Superior temporal gyrus (tissue), 1 donor: Measurements from ENCODE around the gene EIF2S2.
"Not testable (repeated sequence)": the region's sequence is repeated elsewhere in the genome, so short reads cannot be mapped to it uniquely, and the experiment has no call there.

Experiments used
- DNase-seq: peaks from one replicate; pipeline ENCODE4 v3.0.0-alpha.2; 2016; ENCODE audit errors: extremely low spot score

The EIF2S2 gene, protein sequence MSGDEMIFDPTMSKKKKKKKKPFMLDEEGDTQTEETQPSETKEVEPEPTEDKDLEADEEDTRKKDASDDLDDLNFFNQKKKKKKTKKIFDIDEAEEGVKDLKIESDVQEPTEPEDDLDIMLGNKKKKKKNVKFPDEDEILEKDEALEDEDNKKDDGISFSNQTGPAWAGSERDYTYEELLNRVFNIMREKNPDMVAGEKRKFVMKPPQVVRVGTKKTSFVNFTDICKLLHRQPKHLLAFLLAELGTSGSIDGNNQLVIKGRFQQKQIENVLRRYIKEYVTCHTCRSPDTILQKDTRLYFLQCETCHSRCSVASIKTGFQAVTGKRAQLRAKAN

DNA sequence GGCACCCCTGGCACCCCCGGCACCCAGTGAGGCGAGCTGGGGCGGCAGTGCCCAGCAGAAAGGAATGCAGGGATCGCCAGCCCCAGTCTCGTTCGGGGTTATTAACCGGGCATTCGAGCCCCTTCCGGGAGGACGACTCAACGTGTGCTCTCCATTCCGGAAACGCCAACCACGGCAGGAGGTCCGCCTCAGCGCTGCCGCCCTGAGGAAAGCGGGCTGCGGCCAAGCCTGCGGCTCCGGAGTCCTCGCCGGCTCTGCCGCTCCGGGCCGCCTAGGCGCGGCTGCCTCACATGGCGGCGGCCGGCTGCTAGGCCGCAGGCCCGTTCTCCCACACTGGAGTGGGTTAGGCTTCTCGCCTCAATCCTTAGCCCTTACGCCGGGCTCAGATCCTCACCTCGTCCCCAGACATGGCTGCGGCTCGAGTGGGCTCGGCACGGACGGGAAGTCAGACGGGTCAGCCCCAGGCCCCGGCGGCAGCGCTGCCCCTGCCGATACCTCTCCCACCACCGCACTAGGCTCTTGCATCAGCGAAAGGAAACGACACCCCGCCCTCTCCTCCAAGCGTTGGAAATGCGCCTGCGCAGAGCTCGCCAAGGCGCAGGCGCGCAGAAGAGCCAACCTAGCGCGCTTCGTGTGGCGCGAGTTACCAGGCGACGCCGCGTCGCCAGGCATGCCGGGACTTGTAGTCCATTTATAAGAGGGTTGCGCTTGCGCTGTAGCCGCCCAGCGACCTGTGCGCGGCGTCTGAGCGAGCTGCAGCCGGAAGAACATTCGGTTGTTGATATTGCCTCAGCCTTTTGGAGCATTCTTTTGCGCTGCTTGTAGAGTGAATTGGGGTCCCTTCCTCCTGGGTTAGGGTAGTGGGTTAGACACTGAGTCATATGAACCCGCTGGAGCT, at the start of gene EIF2S2:
Gene EIF2S2 (minus strand): TSS at position 542 of the 898 bp plus-strand sequence. CDS start 133 bp downstream, at position 409.
- DNase-seq: peak; percentile 98

DNA sequence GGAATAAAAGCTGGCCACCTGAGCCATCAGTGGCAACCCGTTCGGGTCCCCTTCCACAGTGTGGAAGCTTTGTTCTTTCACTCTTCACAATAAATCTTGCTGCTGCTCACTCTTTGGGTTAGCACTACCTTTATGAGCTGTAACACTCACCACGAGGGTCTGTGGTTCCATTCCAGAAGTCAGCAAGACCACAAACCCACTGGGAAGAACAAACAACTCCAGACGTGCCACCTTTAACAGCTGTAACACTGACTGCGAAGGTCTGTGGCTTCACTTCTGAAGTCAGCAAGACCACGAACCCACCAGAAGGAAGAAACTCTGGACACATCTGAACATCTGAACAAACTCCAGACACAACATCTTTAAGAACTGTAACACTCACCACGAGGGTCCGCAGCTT, 45.7 kb upstream of the EIF2S2 start:
- not testable (repeated sequence) for DNase-seq

DNA sequence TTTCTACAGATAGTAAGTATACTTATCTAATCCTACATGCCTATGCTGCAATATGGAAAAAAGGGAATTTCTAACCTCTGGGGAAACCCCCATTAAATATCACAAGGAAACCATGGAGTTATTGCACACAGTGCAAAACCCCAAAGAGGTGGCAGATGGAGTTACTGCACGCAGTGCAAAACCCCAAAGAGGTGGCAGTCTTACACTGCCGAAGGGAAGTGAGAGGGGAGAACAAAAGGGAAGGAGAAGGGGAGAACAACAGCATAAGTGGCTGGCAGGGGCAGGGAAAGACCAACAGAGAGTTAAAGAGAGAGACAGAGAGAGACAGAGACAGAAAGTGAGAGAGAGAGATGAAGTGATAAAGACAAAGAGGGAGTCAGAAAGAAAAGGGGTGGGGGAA, 43.8 kb upstream of the EIF2S2 start:
- DNase-seq: no peak

DNA sequence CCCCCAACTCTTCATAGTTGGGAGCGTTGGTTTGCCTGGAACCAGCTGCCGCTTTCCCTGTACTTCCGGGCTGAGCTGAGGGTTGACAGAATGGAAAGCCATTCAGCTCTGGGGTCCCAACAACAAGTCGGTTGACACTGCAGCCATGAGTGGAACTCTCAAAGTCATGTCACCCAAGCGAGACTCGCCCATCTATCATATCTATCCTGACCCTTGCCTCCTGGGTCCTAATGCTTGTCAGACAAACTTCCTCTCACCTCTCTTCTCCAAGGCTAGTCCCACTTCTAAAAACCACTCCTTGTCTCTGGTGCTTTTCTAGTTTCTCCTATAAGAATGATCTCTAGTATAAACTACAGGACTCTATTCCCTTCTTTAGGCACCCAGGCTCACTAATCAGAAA, 41.1 kb upstream of the EIF2S2 start:
- not testable (repeated sequence) for DNase-seq

DNA sequence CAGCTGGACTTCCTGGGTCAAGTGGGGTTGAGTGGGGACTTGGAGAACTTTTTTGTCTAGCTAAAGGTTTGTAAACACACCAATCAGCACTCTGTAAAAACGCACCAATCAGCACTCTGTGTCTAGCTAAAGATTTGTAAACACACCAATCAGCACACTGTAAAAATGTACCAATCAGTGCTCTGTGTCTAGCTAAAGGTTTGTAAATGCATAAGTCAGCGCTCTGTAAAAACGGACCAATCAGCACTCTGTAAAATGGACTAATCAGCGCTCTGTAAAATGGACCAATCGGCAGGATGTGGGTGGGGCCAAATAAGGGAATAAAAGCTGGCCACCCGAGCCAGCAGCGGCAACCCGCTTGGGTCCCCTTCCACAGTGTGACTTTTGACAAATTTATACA, 40.0 kb upstream of the EIF2S2 start:
- DNase-seq: not testable (repeated sequence)

DNA sequence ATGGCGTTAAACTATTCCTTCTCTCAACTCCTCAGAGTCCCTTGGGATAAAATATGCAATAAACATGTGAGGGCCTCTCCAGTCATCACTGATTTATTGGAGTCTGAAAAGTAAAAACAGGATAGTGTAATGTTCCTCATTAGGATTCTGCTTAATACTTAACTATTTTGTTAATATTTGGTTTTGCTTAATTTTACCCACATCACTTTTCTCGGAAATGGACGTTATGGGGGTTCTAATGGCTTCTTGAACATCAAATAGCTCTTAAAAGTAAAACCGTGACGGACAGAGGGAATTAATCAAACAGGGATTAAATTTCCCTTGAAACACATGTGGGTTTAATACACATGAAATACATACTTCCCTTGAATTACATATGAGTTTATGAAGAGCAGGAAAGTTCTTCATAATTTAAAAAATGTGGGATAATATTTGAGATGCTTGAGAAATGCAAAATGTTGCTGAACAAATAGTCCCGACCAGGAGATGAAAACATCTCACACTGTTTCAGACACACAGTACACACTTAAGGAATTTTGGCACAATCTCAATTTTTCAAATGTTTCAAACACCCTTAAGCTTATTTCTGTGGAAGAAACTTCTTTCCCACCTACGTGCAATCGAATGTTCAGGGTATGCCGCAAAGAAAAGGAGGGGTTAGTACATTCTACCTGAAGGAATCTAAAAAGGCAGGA, 38.4 kb upstream of the EIF2S2 start:
- DNase-seq: no peak

DNA sequence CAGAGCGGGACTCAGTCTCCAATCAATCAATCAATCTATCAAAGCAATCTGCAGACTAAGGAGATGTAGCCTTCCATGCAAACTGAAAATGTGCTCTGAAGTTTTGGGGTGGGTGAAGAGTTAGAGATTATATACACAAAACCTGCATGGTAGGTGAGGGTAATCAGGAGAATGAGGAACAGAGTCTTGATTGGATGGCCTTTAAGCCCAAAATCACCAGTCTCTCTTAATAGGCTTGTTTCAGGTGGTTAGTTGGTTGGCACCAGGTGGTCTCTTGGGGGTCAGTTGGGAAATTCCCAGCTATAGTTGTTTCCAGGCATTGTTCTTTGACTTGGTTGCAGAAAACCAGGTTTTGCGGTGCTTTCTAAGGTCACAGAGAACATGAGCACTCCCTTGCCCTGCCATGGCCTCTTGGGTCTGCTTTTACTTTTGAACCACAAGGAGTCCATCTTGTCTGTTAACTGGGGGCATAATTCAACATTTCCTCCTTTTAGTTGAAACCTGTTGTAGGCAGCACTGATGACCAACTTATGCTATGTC, 33.3 kb upstream of the EIF2S2 start:
- no peak for DNase-seq

DNA sequence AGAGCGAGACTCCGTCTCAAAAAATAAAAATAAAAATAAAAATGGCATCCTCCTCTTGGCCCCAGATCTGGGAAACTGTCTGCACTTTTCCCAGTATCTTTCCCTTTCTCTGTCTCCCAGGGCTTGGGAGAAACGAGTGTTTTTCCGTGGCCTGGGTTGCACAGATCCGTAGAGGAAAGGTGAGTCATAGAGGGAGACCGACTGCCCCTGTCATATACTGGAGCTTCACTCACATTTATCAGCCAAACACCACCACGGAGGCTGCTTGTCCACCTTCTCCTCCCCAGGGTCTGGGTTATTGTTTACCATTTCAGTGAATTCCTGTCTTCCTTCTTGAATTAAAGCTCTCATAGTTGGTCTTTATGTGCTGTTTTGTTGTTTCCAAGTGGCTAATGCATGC, 31.9 kb upstream of the EIF2S2 start:
- DNase-seq: no peak

DNA sequence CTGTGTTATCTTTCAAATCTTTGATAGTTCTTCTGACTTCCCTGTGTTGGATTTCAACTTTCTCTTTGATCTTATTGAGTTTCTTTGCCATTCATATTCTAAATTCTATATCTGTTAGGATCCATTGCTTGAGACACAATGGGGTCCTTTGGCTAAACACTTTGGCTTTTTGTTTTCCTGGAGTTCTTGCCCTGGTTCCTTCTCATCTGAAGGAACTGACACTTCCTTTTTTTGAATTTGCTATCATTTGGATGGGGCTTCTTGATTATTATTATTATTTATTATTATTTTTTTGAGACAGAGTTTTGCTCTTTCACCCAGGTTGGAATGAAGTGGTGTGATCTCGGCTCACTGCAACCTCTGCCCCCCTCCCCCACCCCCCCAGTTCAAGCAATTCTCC, 30.1 kb upstream of the EIF2S2 start:
- DNase-seq: no peak

DNA sequence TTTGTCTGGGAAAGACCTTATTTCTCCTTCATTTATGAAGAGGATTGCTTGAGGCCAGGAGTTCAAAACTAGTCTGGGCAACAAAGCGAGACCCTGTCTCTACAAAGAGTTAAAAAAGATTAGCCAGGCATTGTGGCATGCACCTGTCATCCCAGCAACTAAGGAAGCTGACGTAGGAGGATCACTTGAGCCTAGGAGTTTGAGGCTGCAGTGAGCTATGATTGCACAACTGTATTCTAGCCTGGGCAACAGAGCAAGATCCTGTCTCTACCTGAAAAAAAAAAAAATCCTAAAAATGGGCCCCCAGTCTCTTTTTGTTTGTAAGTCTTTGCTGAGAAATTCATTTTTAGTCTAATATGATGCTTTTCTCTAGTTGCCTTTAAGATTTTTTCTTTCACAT, 29.2 kb upstream of the EIF2S2 start:
- DNase-seq: no peak

DNA sequence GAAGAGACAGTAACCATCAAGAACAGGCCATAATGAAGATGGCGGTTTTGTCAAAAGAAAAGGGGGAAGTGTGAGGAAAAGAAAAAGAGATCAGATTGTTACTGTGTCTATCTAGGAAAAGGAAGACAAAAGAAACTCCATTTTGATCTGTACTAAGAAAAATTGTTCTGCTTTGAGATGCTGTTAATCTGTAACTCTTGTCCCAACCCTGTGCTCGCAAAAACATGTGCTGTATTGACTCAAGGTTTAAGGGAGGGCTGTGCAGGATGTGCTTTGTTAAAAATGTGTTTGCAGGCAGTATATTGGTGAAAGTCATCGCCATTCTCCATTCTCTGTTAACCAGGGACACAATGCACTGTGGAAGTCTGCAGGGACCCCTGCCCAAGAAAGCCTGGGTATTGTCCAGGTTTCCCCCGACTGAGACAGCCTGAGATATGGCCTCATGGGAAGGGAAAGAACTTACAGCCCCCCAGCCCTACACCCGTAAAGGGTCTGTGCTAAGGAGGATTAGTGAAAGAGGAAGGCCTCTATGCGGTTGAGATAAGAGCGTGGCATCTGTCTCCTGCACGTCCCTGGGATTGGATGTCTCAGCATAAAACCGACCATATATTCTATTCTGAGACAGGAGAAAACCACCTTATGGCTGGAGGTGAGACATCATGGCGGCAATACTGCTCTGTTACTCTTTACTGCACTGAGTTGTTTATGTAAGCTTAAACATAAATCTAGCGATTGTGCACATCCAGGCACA, 23.7 kb upstream of the EIF2S2 start:
- DNase-seq: not testable (repeated sequence)

DNA sequence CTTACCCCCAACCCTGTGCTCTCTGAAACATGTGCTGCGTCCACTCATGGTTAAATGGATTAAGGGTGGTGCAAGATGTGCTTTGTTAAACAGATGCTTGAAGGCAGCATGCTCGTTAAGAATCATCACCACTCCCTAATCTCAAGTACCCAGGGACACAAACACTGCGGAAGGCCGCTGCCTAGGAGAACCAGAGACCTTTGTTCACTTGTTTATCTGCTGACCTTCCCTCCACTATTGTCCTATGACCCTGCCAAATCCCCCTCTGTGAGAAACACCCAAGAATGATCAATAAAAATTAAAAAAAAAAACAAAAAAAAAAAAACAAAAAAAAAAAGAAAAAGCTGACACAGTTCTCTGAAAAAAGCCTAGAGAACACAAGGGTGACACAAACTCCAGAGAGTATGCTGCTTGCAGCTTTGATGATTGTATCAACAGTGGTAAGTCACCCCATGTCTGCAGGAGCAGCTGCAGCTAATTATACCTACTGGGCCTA, 21.4 kb upstream of the EIF2S2 start:
- not testable (repeated sequence) for DNase-seq

DNA sequence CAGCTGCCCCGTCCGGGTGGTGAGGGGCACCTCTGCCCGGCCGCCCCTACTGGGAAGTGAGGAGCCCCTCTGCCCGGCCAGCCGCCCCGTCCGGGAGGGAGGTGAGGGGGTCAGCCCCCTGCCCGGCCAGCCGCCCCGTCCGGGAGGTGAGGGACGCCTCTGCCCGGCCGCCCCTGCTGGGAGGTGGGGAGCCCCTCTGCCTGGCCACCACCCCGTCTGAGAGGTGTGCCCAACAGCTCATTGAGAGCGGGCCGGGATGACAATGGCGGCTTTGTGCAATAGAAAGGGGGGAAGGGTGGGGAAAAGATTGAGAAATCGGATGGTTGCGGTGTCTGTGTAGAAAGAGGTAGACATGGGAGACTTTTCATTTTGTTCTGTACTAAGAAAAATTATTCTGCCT, 20.9 kb upstream of the EIF2S2 start:
- DNase-seq: not testable (repeated sequence)

DNA sequence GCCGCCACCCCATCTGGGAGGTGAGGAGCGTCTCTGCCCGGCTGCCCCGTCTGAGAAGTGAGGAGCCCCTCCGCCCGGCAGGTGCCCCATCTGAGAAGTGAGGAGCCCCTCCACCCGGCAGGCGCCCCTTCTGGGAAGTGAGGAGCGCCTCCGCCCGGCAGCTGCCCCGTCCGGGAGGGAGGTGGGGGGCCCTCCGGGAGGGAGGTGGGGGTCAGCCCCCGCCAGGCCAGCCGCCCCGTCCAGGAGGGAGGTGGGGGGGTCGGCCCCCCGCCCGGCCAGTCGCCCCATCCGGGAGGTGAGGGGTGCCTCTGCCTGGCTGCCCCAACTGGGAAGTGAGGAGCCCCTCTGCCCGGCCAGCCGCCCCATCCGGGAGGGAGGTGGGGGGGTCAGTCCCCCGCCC, 20.4 kb upstream of the EIF2S2 start:
- DNase-seq: not testable (repeated sequence)

DNA sequence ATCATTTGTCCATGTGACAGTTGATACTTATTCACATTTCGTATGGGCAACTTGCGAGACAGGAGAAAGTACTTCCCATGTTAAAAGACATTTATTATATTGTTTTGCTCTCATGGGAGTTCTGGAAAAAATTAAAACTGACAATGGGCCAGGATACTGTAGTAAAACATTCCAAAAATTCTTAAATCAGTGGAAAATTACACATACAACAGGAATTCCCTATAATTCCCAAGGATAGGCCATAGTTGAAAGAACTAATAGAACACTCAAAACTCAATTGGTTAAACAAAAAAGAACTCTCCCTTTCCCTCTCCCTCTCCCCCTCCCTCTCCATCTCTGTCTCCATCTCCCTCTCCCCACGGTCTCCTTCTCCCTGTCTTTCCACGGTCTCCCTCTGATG, 19.4 kb upstream of the EIF2S2 start:
- no peak for DNase-seq

DNA sequence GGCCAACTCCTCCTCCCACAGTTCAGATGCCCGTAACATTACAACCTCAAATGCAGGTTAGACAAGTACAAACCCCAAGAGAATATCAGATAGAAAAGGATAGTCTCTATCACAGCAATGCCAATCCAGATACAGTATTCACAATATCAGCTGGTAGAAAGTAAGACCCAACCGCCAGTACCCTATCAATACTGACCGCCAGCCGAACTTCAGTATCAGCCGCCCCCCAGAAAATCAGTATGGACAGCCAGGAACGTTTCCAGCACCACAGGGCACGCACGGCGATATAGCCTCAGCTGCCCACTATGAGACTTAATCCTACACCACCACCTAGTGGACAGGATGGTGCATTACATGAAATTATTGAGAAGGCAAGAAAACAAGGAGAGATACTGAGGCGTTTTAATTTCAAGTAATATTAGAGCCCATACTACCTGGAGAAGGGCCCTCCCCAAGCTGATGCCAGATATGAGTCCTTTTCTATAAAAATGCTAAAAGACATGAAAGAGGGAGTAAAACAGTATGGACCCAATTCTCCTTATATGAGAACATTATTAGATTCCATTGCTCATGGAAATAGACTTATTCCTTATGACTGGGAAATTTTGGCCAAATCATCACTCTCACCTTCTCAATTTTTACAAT, 17.6 kb upstream of the EIF2S2 start:
- DNase-seq: peak; percentile 93

DNA sequence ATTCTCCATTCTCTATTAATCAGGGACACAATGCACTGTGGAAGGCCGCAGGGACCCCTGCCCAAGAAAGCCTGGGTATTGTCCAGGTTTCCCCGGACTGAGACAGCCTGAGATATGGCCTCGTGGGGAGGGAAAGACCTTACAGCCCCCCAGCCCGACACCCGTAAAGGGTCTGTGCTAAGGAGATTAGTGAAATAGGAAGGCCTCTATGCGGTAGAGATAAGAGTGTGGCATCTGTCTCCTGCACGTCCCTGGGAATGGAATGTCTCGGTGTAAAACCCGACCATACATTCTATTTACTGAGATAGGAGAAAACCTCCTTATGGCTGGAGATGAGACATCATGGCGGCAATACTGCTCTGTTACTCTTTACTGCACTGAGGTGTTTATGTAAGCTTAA, 15.7 kb upstream of the EIF2S2 start:
- DNase-seq: no peak

DNA sequence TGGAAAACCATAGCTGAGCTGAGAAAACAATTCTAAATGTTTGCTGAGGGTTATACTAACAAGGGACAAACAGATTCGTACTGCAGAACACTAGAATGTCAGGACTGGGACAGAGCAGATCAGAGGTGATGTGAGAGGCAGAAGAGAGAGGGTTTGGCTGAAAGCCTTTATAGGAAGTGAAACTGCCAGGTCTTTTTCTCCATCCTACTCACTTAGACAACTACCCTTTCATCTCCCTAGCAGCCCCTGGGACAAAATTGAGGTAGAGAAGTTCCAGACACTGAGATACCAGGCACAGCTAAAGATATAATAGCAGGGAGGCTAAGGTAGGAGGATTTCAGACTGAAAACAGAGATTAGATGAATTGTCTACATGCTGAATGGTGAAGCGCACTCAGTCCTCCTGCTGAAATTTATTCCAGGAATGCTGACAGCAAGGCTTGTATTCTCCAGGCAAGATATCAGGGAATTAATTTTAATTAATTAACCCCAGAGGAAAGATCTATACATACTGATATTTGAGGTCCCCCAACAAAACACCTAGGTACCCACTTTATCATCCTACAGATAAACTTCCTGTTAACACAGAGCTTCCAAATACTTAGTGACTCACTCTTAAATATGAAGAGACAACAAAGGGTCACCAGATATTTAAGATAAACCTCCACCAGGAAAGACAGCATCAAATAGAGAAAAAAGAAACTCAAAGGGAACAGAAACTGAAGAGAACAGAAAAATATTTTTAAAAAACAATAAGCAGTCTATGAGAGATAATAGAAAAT, 12.6 kb upstream of the EIF2S2 start:
- DNase-seq: no peak

DNA sequence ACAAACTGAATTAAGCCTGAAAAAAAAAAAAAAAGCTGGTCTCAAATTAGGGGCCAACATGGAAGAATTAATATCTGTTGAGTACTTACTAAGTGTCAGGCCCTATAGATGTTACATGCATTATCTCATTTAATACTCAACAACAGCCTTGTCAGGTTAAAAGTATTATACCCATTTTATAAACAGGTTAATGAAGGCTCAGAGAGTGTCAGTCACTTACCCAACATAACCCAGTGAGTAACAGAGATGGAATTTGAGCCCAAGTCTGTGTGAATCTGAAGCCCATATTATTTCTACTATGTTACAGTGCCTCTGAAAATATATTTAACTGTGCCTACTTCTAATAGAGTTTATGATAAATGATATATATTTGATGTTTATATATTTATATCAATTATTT, 11.3 kb upstream of the EIF2S2 start:
- no peak for DNase-seq
